ENCODE measurements around the gene ASXL1. TPM values are rescaled to one million over a fixed set of nuclear protein-coding genes. Genes with fewer than 3 reads are reported as not detected.
A peak's percentile ranks its signal among the peaks of the same experiment; 100 is the strongest.

The ASXL1 gene
- total and polyA plus RNA-seq, 2 donors from 2014 or later: 16.2 to 71.1 TPM

DNA sequence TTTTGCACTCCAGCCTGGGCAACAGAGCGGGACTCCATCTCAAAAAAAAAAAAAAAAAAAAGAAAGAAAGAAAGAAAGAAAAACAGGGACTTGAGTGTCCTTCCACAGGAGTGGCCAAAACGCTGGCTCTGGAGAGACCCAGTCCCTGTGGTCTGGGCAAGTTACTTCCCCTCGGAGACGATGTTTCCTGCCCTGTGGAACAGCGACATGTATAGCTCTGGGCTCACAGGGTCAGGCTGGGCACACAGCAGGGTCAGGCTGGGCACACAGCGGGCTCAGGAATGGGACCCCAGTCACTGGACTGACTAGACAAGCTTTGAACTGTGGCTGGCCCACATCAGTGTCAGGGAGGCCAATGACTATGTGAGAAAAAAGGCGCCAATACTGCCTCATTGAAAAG is 110.7 kb downstream of the ASXL1 start:
- peaks cover 0 to 68% (median 34%) of the 10 kb centered on the region in 3 donors for H3K4me1 ChIP-seq (ENCODE audit: control insufficient read depth in 2 of 3, insufficient read depth in 2 of 3, low read depth in 1 of 3, low read length in 3 of 3)
- TF ChIP-seq, protein P1, sequence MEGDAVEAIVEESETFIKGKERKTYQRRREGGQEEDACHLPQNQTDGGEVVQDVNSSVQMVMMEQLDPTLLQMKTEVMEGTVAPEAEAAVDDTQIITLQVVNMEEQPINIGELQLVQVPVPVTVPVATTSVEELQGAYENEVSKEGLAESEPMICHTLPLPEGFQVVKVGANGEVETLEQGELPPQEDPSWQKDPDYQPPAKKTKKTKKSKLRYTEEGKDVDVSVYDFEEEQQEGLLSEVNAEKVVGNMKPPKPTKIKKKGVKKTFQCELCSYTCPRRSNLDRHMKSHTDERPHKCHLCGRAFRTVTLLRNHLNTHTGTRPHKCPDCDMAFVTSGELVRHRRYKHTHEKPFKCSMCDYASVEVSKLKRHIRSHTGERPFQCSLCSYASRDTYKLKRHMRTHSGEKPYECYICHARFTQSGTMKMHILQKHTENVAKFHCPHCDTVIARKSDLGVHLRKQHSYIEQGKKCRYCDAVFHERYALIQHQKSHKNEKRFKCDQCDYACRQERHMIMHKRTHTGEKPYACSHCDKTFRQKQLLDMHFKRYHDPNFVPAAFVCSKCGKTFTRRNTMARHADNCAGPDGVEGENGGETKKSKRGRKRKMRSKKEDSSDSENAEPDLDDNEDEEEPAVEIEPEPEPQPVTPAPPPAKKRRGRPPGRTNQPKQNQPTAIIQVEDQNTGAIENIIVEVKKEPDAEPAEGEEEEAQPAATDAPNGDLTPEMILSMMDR (IDR thresholded peaks at IDR 0.05; ENCODE audit: borderline replicate concordance, extremely low read depth, insufficient read depth): no peak
- no peak overlapping the region for H3K4me3 ChIP-seq (ENCODE audit: low read length in 3 of 3)
- H3K9me3 ChIP-seq (ENCODE audit: control insufficient read depth in 2 of 3, insufficient read depth in 1 of 3, low read length in 3 of 3): no peaks in the 10 kb centered on the region
- DNase-seq (peak in 1 of 5 donors; percentile 51), FAIRE-seq (no peak)
- no peak overlapping the region for H3K27ac ChIP-seq (ENCODE audit: low read depth in 2 of 2, low read length in 2 of 2)
- H3K36me3 ChIP-seq (ENCODE audit: control insufficient read depth in 2 of 3, insufficient read depth in 3 of 3, low read length in 3 of 3): peaks cover 0 to 4% (median 2%) of the 10 kb centered on the region in 3 donors
- H3K27me3 ChIP-seq (ENCODE audit: control insufficient read depth, insufficient read depth, low read length): no peaks in the 10 kb centered on the region
- intact Hi-C loops (cut with DNase I): no loop called here
- no peak overlapping the region for H3K9ac ChIP-seq (ENCODE audit: low read length in 3 of 3)

GRCh38 chr20:32470025-32470861 is 112.1 kb downstream of the ASXL1 start:
- Histone ChIP-seq H3K9me3 (ENCODE audit: control insufficient read depth in 2 of 3, insufficient read depth in 1 of 3, low read length in 3 of 3) (no peaks in the 10 kb centered on the region), H3K27me3 (ENCODE audit: control insufficient read depth, insufficient read depth, low read length) (no peaks in the 10 kb centered on the region), H3K36me3 (ENCODE audit: control insufficient read depth in 2 of 3, insufficient read depth in 3 of 3, low read length in 3 of 3) (peaks cover 0 to 4% (median 2%) of the 10 kb centered on the region in 3 donors), H3K9ac (ENCODE audit: low read length in 3 of 3) (peak overlapping the region in 2 of 3 donors; percentile 19 to 24), H3K4me3 (ENCODE audit: low read length in 3 of 3) (no peak overlapping the region), H3K27ac (ENCODE audit: low read depth in 2 of 2, low read length in 2 of 2) (peak overlapping the region; percentile 59 to 72), H3K4me1 (ENCODE audit: control insufficient read depth in 2 of 3, insufficient read depth in 2 of 3, low read depth in 1 of 3, low read length in 3 of 3) (peaks cover 0 to 70% (median 37%) of the 10 kb centered on the region in 3 donors)
- intact Hi-C loops (cut with DNase I): no loop called here
- peak; percentile 88 to 94 (median 90) for DNase-seq
- FAIRE-seq: no peak
- TF ChIP-seq, protein P1 (IDR thresholded peaks at IDR 0.05; ENCODE audit: borderline replicate concordance, extremely low read depth, insufficient read depth): no peak

DNA sequence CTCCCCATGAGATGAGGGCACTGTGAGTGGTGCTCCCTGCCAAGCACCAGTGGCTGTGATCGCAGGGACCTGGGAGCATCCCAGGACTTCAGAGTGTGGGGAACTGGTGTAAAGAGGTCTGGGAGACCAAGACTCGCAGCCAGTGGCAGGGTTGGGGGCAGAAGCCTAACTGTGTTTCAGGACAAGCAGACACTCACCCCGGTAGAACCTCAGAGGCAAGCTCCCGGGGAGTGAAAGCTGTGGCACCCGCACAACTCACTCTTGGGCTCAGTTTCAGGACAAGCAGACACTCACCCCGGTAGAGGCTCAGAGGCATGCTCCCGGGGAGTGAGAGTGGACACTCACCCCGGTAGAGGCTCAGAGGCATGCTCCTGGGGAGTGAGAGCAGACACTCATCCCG is 112.8 kb downstream of the ASXL1 start:
- intact Hi-C loops (cut with DNase I): no loop called here
- DNase-seq (no peak), FAIRE-seq (no peak)
- Histone ChIP-seq H3K27me3 (ENCODE audit: control insufficient read depth, insufficient read depth, low read length) (no peaks in the 10 kb centered on the region), H3K36me3 (ENCODE audit: control insufficient read depth in 2 of 3, insufficient read depth in 3 of 3, low read length in 3 of 3) (peaks cover 0 to 4% (median 2%) of the 10 kb centered on the region in 3 donors), H3K9me3 (ENCODE audit: control insufficient read depth in 2 of 3, insufficient read depth in 1 of 3, low read length in 3 of 3) (no peaks in the 10 kb centered on the region), H3K27ac (ENCODE audit: low read depth in 2 of 2, low read length in 2 of 2) (peak overlapping the region in 1 of 2 donors; percentile 59), H3K9ac (ENCODE audit: low read length in 3 of 3) (peak overlapping the region in 2 of 3 donors; percentile 6 to 24), H3K4me3 (ENCODE audit: low read length in 3 of 3) (no peak overlapping the region), H3K4me1 (ENCODE audit: control insufficient read depth in 2 of 3, insufficient read depth in 2 of 3, low read depth in 1 of 3, low read length in 3 of 3) (peaks cover 0 to 68% (median 36%) of the 10 kb centered on the region in 3 donors)
- TF ChIP-seq, protein P1 (IDR thresholded peaks at IDR 0.05; ENCODE audit: borderline replicate concordance, extremely low read depth, insufficient read depth): no peak
